ENCODE results near the gene MFSD12.

GRCh38 chr19:3526507-3527237 is 30.7 kb downstream of the MFSD12 start:
- TF ChIP-seq CSDC2 (CRISPR knock-in tag; IDR thresholded peaks at IDR 0.05) (no peak), CSRNP3 (CRISPR knock-in tag; IDR thresholded peaks at IDR 0.05) (no peak), PPARA (CRISPR knock-in tag; IDR thresholded peaks at IDR 0.05; ENCODE audit: borderline replicate concordance) (no peak), PATZ1 (CRISPR knock-in tag; IDR thresholded peaks at IDR 0.05; ENCODE audit: borderline replicate concordance) (no peak)

Measured in SK-N-SH treated with all-trans-retinoic acid at 6 μM for 48 hours (cell line).